ENCODE data around the gene NPDC1.
"Not testable (repeated sequence)": the region's sequence is repeated elsewhere in the genome, so short reads cannot be mapped to it uniquely, and the experiment has no call there.

NPDC1 gene

DNA sequence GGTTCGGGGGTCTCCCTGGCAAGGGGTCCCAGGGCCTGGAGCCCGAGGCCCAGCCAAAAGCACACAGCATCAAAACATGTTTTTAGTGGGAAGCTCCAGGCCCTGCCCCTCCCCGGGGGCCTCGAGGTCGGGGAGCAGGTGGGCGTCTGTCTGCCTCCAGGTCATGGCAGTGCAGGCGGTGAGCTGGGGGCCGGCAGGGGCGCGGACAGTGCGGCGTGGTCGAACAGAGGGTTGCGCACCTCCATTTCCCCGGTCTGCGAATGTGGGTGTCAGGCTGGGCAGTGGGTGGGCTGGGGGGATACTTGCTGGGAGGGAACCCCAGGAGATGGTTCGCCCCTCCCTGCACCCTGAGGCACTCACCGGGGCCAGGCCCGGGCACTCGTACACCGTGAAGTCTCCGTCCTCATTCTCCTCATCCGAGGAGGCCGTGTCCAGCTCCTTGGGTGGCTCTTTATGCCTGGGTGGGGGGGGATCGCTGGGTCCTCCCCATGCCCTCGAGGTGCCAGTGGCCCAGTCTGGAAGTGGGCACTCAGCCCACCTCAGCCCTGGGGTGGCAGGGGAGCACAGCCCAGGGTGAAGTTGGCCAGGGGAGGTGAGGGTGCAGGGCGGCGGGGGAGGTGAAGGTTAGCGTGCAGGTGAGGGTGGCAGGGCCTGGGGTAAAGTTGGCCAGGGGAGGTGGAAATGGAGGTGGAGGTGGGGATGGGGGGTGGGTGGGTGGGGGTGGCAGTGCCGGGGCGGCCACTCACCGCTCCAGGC lies 6.2 kb downstream of the NPDC1 start:
- no peak for DNase-seq (ENCODE audit: low read depth)

DNA sequence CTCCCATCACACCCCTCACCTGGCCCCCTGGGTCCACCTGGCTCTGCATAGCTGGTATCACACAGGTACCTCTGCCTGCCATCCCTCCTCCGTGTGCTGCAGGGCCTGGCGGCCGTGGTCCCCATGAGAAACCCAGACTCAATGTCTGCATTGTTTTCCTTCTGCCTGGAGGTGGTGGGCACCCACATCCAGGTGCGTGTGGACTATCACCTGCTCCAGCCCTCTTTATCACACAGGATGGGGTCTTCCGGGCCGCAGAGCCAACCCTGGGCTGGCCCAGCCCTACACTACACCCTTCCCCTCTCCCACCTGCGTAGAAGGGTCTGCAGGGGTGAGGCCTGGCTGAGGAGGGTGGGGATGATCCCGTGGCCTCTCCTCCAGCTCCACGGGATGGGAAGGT lies 7.1 kb downstream of the NPDC1 start:
- no peak for DNase-seq (ENCODE audit: low read depth)

DNA sequence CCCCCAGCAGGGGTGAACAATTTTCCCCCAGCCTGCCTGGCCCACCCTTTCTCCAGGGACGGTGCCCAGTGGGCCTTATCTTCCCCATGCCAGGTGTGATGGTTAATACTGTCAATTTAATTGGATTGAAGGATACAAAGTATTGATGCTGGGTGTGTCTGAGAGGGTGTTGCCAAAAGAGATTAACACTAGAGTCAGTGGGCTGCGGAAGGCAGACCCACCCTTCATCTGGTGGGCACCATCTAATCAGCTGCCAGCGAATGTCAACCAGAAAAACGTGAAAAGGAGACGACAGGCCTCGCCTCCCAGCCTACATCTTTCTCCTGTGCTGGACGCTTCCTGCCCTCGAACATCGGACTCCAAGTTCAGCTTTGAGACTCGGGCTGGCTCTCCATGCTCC lies 8.5 kb downstream of the NPDC1 start:
- no peak for DNase-seq (ENCODE audit: low read depth)

DNA sequence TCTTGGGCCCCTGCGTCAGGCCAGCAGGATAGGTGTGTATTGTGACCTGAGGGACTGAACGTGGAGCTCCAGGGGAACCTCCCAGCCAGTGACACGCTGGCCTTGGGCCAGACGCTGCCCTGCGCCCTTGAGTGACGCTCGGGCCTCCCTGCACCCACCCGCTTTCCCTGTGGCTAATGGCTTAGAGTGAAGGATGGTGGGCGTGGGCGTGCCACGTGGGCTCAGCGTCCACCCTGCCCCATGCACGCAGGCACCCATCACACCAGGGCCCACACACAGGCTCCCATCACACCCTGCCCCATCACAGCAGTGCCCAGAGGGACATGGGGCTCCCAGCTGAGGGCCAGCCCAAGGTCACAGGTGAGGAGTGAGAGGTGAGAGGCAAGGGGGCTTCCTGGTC lies 8.9 kb downstream of the NPDC1 start:
- DNase-seq (ENCODE audit: low read depth): no peak

DNA sequence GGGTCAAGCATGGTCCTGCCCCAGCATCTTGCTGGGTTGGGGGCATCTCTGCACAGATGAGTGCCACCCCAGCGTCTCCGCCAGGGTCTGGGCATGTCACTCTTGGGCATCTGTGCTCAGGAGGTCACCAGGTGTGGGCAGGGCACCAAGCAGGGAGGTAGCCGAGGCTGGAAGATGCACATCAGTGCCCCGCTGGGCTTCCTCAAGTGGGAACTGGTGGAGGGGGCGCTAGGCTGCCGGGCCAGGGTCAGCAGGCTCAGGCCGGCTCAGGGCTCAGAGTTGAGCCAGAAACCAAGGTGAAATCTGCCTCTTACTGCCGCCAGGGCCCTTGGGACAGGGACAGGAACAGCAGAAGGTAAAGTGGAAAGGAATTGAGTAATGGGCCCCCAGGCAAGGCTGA lies 10.0 kb downstream of the NPDC1 start:
- no peak for DNase-seq (ENCODE audit: low read depth)

DNA sequence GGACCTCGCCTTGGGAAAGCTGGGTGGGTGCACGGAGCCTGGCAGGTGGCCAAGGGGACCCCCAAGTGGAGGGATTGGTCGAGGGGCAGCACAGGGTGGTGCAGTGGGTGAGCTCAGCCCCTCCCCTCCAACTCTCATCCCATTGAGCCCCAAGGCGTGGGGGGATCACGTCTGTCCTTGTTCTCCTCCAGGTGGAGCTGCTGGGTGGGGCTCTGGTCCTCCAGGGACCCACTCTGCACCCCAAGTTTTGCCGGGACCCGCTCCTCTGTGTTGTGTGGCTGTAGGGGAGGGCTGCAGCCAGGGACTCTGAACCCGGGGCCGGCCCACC lies 10.5 kb downstream of the NPDC1 start:
- DNase-seq (ENCODE audit: low read depth): no peak

DNA sequence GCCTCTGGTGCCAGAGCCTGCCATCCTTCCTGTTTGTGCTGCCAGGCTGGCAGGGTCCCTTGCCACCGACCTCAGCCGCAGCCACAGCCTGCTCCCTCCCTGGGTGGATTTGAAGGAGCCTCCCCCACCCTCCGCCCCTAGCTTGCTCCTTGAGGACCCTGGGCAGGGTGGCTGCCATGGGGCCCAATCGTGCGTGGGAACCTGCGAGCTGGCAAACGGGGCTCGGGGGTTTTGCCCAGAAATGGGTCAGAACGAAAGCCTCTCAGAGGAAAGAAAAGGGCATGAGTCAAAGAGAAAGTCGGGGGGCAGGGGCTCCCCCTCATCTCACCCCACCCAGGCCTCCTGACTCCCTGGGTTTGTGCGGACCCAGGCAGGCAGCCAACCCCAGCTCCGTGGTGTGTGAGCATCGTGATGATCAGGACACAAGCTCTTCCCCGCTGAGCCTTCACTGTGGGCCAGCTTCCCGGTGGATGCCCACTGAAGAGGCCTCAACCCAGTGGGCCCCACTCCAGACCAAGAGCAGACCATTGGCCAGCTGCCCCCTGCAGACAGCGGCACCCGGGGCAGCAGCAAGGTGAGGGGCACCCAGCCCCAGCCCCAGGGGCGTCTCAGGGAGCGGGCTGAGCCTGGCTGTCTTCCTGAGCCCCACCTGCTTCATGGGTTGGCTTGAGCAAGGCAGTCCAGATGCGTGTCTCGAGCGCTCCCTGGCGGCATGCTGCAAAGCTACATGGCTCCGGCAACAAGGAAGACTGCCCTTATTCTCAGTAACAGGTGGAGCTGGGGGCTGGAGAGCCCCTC lies 11.1 kb downstream of the NPDC1 start:
- DNase-seq (ENCODE audit: low read depth): peak; percentile 67

DNA sequence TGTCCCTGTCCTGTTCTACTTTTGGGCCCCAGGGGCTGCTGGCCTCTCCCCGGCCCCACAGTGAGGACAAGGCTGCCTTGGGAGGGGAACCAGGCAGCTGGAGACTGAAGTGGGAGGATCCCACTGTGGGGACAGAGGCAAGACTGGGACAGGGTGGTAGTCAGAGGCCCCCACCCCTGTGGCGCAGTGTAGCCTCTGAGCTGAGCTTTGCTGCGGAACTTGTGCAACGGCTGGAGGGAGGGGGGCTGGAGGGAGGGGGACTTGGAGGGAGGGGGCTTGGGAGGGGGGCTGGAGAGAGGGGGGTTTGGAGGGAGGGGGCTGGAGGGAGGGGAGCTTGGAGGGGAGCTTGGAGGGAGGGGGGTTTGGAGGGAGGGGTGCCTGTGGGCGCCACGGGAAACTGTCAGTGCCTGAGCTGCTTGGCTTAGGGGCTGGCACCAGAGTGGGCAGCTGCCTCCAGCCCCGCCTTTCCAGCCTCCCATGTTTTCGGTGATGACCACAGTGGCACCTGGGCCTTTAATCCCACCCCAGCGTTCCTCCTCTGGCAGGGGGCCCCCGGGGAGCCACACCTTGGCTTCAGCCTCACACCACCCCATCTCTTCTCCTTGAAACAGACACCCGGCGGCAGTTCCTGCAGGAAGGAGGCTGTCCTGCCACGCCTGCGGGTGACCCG lies 11.8 kb downstream of the NPDC1 start:
- no peak for DNase-seq (ENCODE audit: low read depth)

DNA sequence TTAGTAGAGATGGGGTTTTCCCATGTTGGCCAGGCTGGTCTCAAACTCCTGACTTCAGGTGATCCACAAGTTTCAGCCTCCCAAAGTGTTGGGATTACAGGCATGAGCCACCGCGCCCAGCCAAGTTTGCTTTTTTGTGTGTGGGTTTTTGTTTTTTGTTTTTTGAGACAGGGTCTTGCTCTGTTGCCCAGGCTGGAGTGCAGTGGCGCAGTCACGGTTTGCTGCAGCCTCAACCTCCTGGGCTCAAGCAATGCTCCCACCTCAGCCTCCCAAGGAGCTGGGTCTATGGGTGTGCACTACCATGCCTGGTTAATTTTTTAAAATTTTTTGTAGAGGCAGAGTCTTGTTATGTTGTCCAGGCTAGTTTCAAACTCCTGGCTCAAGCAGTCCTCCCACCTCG lies 12.5 kb downstream of the NPDC1 start:
- not testable (repeated sequence) for DNase-seq (ENCODE audit: low read depth)

DNA sequence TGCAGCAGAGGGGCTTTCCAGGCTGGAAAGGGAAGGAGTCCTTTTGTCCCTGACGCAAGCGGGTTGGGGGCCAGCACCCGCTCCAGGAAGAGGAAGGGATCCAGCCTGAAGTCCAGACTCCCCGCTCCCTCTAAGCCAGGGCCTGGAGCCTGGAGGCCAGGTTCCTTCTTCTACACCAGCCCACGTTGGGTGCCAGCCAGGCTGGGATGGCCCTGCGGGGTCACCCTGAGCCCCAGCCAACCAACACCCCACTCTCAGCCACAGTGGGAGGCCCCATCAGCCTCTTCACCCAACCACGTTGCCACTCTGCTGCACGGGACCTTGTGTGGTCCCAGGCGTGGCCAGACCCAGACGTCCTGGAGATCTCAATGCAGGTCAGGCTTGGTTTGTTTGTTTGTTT lies 13.1 kb downstream of the NPDC1 start:
- no peak for DNase-seq (ENCODE audit: low read depth)

DNA sequence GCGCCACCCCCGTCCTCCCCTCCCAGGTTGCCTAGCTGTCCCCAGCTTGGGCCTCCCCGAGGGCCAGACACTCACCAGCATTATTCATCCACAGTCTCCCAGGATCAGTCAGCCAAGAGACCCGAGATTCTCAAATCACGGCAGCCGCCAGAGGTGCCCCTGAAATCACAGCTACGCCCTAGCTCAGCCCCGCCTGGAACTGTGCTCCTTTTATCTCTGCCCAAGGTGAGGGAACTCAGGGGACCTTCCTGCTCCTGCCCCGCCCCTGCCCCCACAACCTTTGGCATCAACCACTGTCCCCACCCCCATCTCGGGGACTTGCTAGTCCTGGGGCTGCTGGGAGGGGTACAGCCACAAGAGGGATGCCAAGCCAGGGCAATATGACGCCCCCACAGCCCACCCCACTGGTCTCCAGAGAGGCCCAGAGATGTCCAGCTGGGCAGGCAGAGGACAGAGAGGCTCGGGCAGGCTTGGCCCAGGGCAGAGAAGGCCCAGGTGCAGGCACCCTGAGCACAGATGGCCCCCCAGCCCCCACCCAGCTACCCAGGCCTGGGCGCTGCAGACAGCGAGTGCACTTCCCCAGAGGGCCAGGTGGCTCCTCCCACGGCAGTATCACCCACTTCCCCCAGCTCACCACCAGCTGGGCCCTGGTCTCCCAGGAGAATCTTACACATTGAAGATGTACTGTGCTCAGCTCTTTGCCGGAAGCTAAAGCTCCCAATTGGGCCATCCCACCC lies 13.9 kb downstream of the NPDC1 start, which contains the start of gene FUT7:
Gene FUT7, minus strand, starts transcription at position 185 of the 737 bp plus-strand sequence. Its CDS starts 97 bp downstream, at position 88.
- DNase-seq (ENCODE audit: low read depth): no peak

DNA sequence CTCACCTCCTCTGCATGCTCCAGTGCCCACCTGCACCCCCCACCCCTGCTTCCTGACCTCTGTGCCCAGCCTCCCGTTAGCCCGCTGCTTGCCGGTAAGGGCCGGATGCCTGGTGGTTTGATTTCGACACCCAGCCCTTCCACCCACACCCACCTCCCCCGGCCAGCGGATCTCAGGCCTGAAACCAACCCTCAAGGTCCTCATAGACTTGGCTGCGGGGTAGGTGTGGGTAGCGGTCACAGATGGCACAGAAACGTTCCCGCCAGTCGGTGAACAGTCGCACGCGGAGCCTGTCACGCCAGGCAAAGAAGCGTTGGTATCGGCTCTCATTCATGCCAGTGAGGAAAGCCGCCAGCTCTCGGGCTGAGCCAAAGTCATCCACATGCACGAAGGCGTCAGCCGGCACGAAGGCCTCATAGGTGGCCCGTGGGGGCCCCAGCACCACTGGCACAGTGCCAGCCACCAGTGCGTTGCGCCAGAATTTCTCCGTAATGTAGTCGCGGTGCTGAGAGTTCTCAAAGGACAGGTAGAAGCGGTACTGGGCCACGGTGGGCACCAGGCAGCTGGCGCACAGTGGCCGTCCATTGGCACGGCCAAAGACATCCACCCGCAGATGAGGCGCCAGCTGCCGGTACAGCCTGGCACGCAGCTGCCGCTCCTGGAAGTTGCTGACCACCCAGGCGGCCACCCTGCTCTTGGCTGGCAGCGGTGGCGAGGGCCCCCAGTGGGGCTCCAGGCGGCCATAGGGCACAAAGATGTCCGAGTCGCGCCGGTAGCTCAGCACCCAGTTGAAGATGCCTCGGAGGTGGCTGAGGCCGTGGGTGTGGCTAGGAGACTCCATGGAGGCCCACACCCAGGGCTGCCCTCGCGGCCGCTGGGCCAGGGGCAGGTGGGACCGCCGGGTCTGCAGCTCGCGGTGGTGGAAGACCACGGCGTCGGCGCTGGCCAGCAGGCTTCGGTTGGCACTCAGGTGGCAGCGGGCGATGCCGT lies 15.1 kb downstream of the NPDC1 start:
- DNase-seq (ENCODE audit: low read depth): no peak

DNA sequence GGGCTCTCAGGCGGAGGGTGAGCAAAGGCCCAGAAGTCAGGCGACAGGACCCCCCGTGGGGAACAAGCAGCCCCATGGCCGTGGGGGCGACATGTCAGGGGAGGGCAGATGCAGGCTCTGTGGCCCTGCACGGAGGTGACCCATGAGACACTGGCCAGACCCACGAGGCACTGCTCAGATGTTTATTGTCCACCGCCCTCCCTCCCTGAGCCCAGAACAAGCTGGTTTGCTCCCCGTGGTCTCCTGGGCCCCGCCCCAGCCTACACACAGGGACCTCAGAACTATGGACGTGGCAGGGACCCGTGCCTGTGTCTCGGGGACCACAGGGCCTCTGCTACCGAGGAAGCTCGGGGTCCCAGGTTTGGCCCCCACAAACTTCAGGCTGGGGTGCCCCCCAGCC lies 16.0 kb downstream of the NPDC1 start:
- DNase-seq (ENCODE audit: low read depth): no peak

DNA sequence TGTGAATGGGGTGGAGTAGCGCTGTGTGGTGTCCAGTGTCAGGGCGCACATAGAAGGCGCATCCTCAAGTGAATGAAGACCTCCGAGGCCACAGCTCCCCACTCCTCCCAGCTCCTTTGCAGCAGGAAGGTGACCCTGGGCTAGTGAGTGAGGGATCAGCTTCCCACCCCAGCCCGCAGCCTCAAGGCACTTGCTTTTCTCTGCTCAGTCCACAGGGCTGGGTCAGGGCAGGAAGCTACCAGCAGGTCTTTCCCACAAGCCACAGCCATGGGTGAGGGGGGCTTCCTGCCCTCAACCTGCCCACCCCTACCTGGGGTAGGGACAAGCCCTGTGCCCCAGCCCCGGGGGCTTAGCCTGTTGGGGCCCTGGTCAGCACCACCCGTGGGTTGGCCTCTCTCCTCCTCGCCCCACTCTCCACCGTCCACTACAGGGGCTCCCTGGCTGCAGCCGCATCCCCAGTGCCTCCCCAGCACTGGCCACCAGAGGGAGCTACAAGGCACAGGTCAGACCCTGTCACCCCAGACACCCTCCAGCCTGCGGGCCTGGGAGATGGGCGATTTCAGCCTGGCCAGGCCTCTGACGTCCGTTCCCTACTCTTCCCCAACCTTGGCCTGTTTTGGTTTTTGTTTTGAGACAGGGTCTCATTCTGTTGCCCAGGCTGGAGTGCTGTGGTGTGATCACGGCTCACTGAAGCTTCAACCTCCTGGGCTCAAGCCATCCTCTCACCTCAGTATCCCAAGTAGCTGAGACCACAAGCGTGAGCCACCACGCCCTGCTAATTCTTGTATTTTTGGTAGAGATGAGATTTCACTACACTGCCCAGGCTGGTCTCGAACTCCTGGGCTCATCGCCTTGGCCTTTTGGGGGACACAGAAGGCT lies 16.7 kb downstream of the NPDC1 start:
- DNase-seq (ENCODE audit: low read depth): peak; percentile 30

DNA sequence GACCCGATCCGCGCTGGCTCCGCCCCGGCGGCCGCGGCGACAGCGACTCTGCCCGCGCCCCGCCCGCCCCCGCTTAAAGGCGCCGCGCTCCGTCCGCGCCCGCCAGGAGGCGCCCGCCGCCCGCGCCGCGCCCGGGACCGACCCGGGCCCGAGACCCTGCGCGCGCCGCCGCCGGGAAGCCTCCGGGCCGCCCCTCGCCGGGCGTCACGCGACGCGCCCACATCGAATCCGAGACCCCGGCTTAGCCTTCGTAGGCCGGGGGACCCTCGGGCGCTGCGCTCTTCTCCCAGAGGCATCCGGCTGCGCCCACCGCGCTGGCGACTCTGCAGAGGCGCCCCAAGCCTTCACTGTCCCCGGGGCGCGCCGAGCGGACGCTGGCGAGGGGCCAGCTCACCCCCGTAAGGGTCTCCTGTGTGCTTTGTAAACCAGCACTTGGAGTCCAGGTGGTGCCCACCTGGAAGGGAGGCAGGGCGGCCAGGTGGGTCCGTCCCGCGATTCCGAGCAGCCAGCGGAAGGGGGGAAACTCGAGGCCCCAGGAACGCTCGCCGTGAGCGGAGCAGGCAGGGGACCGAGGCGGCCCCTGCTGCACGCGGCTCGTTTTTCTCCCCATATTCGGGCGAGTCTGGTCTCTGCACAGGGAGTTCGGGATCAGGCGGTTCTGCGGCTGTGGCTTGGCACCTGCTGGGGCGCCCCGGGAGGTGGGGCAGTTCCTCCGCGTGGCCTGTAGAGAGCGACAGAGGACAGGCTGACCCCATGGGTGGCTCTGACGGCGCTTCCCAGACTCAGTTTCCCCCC lies 17.5 kb downstream of the NPDC1 start:
- peak; percentile 21 for DNase-seq (ENCODE audit: low read depth)

DNA sequence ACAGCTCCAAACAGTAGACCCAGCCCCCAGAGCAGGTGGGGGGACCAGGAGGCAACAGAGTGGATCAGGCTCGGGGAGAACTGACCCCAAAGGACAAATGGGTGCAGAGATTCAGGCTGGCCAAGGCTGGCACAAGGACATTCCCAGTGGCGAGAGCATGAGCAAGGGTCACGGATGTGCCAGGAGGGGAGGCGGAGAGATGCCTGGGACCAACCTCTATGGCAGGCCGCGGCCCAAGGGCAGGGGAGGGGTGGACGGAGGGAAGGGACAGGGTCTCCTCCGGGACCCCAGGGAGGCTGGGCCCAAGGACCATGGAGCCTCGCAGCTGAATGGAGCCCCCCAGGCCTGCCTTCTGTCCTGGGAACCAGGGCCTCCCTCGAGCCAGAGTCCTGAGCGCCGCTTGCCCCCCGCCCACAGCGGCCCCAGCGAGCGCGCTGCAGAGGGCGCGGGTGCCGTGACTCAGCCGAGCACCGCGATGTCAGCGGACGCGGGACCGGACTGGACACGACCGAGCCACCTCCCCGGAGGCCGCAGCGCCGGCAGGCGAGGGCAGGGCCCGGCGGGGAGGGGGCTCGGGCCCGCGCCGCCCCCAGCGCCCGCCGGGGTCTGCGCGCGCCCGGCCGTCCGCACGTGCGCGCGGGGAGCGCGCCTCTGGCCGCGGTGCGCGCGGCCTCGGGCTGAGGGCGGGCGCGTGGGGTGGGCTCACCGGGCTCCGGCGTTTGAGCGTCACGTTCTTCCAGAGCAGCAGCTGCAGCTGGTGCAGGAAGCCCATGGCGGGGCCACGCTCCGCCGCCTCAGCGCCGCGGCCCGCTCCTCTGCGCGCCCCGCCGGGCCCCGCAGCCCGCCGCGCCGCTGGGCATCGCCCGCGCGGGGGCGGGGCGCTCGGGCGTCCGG lies 18.4 kb downstream of the NPDC1 start, which contains the start of gene ABCA2:
Gene ABCA2, minus strand, starts transcription at position 869 of the 894 bp plus-strand sequence. Its CDS starts 97 bp downstream, at position 772.
- no peak for DNase-seq (ENCODE audit: low read depth)

DNA sequence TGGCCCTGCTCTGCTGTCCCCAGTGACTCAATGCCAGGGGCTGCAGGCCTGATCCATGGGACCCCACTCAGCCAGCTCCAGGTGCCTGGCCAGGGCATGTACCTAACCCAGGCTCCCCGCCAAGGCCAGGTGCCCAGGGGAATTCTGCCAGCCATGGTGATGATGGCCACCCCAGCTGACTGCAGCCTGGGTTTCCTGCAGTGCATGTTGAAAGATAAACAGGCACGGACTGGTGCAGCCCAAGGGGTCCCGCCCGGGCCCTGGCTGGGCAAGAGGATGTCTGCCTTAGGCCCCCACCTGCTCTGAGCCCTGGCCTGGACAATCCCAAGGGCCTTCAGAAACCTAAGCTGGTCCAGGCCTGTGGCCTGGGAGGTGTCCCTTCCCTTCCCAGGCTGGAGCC lies 19.1 kb downstream of the NPDC1 start:
- DNase-seq (ENCODE audit: low read depth): no peak

DNA sequence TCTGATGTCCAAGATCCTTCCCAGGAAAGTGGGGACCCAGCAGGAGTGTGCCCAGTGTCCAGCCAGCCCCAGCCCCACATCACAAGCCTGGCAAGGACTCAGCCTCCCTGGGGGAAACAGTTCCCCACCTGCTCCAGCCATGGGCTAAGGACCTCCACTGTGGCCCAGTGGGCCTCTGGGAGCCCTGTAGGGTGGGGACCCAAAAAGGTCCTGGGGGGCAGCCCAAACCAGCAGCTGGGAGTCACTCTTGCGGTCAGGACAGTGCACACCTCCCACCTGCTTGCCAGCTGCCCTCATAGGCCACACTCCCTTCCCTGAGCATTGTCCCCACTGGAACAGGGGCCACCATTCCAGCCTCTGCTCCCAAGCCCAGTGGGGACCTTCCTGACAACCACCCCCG lies 19.6 kb downstream of the NPDC1 start:
- no peak for DNase-seq (ENCODE audit: low read depth)

All from fibroblast of gingiva (primary cell).